Measurements from ENCODE around the gene GALM. TPM values are rescaled to one million over a fixed set of nuclear protein-coding genes. Genes with fewer than 3 reads are reported as not detected.
"Not testable (repeated sequence)": the region's sequence is repeated elsewhere in the genome, so short reads cannot be mapped to it uniquely, and the experiment has no call there.

GALM gene
- polyA plus RNA-seq, 1 donor from 2014 or later, result not detected

DNA sequence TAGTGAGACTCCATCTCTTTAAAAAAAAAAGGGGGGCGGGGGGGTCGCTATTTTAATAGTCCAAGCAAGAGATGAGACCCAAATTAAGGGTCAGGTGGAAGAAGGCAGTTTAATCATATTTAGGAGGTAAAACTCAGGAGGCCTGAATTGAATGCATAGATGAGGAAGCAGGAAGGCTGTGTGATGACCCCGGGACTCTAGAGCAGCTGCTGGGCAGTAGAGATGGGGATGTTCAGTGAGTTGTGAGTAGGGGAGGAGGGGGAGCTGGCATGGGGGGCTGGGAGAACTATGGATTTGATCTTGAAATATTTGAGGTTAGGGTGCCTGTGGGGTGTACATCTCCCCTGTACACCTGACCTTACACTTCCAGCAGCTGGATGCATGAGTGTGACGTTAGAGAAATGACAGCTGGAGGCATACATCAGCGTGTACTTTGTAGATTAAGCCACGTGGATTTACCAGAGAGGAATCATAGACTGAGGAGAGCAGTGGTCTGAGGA, 41.0 kb downstream of the GALM start:
- Histone ChIP-seq H3K9me2 (ENCODE audit: insufficient read depth, low read length) (no peaks in the 10 kb centered on the region), H3K4me2 (ENCODE audit: low read length) (no peak overlapping the region), H3K9me3 (ENCODE audit: low read length) (no peaks in the 10 kb centered on the region), H3K27me3 (ENCODE audit: insufficient read depth, low read depth, low read length) (no peaks in the 10 kb centered on the region), H4K20me1 (ENCODE audit: insufficient read depth) (no peaks in the 10 kb centered on the region), H3K9ac (ENCODE audit: low read length) (no peak overlapping the region), H3F3A (ENCODE audit: insufficient read depth, low read length, poor library complexity, severe bottlenecking) (no peaks in the 10 kb centered on the region), H3K4me3 (ENCODE audit: low read length) (no peak overlapping the region), H2AFZ (ENCODE audit: low read depth, low read length) (no peak overlapping the region), H3K79me2 (replicated peaks; ENCODE audit: insufficient read depth, low read length) (no peaks in the 10 kb centered on the region), H3K36me3 (ENCODE audit: insufficient read depth, low read length) (no peaks in the 10 kb centered on the region), H3K27ac (ENCODE audit: low read length) (no peak overlapping the region)
- TF ChIP-seq, protein P1, sequence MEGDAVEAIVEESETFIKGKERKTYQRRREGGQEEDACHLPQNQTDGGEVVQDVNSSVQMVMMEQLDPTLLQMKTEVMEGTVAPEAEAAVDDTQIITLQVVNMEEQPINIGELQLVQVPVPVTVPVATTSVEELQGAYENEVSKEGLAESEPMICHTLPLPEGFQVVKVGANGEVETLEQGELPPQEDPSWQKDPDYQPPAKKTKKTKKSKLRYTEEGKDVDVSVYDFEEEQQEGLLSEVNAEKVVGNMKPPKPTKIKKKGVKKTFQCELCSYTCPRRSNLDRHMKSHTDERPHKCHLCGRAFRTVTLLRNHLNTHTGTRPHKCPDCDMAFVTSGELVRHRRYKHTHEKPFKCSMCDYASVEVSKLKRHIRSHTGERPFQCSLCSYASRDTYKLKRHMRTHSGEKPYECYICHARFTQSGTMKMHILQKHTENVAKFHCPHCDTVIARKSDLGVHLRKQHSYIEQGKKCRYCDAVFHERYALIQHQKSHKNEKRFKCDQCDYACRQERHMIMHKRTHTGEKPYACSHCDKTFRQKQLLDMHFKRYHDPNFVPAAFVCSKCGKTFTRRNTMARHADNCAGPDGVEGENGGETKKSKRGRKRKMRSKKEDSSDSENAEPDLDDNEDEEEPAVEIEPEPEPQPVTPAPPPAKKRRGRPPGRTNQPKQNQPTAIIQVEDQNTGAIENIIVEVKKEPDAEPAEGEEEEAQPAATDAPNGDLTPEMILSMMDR (IDR thresholded peaks at IDR 0.05; ENCODE audit: poor library complexity, severe bottlenecking), result no peak
- TF ChIP-seq POLR2AphosphoS5 (IDR thresholded peaks at IDR 0.05), result no peak
- TF ChIP-seq EP300 (conservative IDR thresholded peaks at IDR 0.05; ENCODE audit: poor library complexity, severe bottlenecking), result no peak
- no peak for TF ChIP-seq MXI1 (conservative IDR thresholded peaks at IDR 0.05; ENCODE audit: poor library complexity, severe bottlenecking)
- TF ChIP-seq RAD21 (conservative IDR thresholded peaks at IDR 0.05), result no peak
- TF ChIP-seq TAF1 (IDR thresholded peaks at IDR 0.05; ENCODE audit: low read depth), result no peak
- no peak for TF ChIP-seq SMC3 (conservative IDR thresholded peaks at IDR 0.05; ENCODE audit: poor library complexity)
- no peak for TF ChIP-seq REST (IDR thresholded peaks at IDR 0.05; ENCODE audit: borderline replicate concordance)
- no peak for TF ChIP-seq EZH2 (IDR thresholded peaks at IDR 0.05; ENCODE audit: borderline replicate concordance, insufficient read depth, low read length, poor library complexity, severe bottlenecking)

DNA sequence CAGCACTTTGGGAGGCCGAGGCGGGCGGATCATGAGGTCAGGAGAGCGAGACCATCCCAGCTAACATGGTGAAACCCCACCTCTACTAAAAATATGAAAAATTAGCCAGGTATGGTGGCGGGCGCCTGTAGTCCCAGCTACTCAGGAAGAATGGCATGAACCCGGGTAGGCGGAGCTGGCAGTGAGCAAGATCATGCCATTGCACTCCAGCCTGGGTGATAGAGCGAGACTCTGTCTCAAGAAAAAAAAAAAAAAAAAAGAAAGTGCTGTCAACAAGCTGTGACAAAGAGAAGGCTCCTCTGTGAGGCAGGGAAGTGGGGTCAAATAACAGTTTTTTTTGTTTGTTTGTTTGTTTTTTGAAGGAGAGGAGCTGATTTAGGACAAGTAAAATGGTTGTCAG, 42.6 kb downstream of the GALM start:
- H3F3A ChIP-seq (ENCODE audit: insufficient read depth, low read length, poor library complexity, severe bottlenecking); H3K27me3 ChIP-seq (ENCODE audit: insufficient read depth, low read depth, low read length); H3K36me3 ChIP-seq (ENCODE audit: insufficient read depth, low read length); H4K20me1 ChIP-seq (ENCODE audit: insufficient read depth); H2AFZ ChIP-seq (ENCODE audit: low read depth, low read length); H3K79me2 ChIP-seq (replicated peaks; ENCODE audit: insufficient read depth, low read length); H3K9ac ChIP-seq (ENCODE audit: low read length); H3K9me3 ChIP-seq (ENCODE audit: low read length); H3K4me2 ChIP-seq (ENCODE audit: low read length); H3K27ac ChIP-seq (ENCODE audit: low read length); H3K4me3 ChIP-seq (ENCODE audit: low read length); H3K9me2 ChIP-seq (ENCODE audit: insufficient read depth, low read length): not testable (repeated sequence)
